OCI-LY7 (cell line): ENCODE data around the gene JOSD1. TPM values are rescaled to one million over a fixed set of nuclear protein-coding genes. Genes with fewer than 3 reads are reported as not detected.

Experiments used
- BruUV-seq: library from RNA; stranded (reverse); fragments of 400-500 nt; replicated peaks from 2 replicates; lab custom pipeline; 2021; lab: Mats Ljungman, UMichigan
- CTCF ChIA-PET: fragments of 300-600 bp; sonication (Branson Sonifier 250); formaldehyde crosslinking; loops from one replicate; lab custom pipeline; 2022; ENCODE audit warnings: antibody characterized with exemption; ENCODE audit not compliant: unreplicated experiment; lab: Charles Lee
- POLR2A ChIA-PET: fragments of 300-600 bp; sonication (Branson Sonifier 250); formaldehyde crosslinking; loops from one replicate; lab custom pipeline; 2022; ENCODE audit warnings: antibody characterized with exemption; lab: Charles Lee
- DNase-seq: peaks from one replicate; pipeline ENCODE4 v3.0.0-alpha.2; 2015; ENCODE audit warnings: low spot score
- H2AFZ ChIP-seq: fragments of 200-600 bp; sonication (generic), shearing (Covaris generic); 2 replicates; pipeline ENCODE4 v1.6.1; 2014; ENCODE audit warnings: mild to moderate bottlenecking, antibody characterized with exemption, low read length, moderate library complexity
- H3K27ac ChIP-seq: fragments of 200-600 bp; sonication (generic); 2 replicates; pipeline ENCODE4 v1.5.1; 2014; ENCODE audit warnings: mixed run types, low read depth, mild to moderate bottlenecking, moderate library complexity, low read length, inconsistent platforms; ENCODE audit not compliant: poor library complexity, severe bottlenecking
- H3K36me3 ChIP-seq: fragments of 200-600 bp; sonication (generic); 2 replicates; pipeline ENCODE4 v1.6.1; 2014; ENCODE audit warnings: mild to moderate bottlenecking, antibody characterized with exemption, low read length, moderate library complexity, mixed read lengths; ENCODE audit not compliant: insufficient read depth
- H3K4me1 ChIP-seq: fragments of 200-600 bp; sonication (generic); 2 replicates; pipeline ENCODE4 v1.5.1; 2014; ENCODE audit warnings: mild to moderate bottlenecking, low read length; ENCODE audit not compliant: insufficient read depth, poor library complexity, severe bottlenecking
- H3K4me2 ChIP-seq: fragments of 200-600 bp; sonication (generic); 2 replicates; pipeline ENCODE4 v1.6.1; 2014; ENCODE audit warnings: mild to moderate bottlenecking, low read length
- H3K4me3 ChIP-seq: fragments of 200-600 bp; sonication (generic); 2 replicates; pipeline ENCODE4 v1.5.1; 2014; ENCODE audit warnings: mild to moderate bottlenecking, low read depth, low read length; ENCODE audit not compliant: poor library complexity, severe bottlenecking
- H3K79me2 ChIP-seq: fragments of 200-600 bp; sonication (generic); 2 replicates; pipeline ENCODE4 v1.6.1; 2016; ENCODE audit warnings: low read depth, mild to moderate bottlenecking, low read length, moderate library complexity, mixed read lengths; ENCODE audit not compliant: insufficient read depth
- H3K9me2 ChIP-seq: fragments of 200-600 bp; sonication (generic); 2 replicates; pipeline ENCODE4 v1.6.1; 2016; ENCODE audit warnings: mild to moderate bottlenecking, low read length, mixed read lengths; ENCODE audit not compliant: insufficient read depth
- H3K9me3 ChIP-seq: fragments of 200-600 bp; sonication (generic); 2 replicates; pipeline ENCODE4 v1.6.1; 2014; ENCODE audit warnings: mild to moderate bottlenecking, mixed run types, low read length, mixed read lengths
- H4K20me1 ChIP-seq: fragments of 200-600 bp; sonication (generic); 2 replicates; pipeline ENCODE4 v1.6.1; 2014; ENCODE audit warnings: mild to moderate bottlenecking, antibody characterized with exemption, low read length, moderate library complexity, mixed read lengths; ENCODE audit not compliant: insufficient read depth
- CTCF ChIP-seq: fragments of 200-600 bp; sonication (generic); conservative IDR thresholded peaks from 2 replicates; pipeline ENCODE4 v1.5.1; 2014; ENCODE audit warnings: mild to moderate bottlenecking, antibody characterized with exemption, low read length, moderate library complexity, mixed read lengths
- EZH2phosphoT487 ChIP-seq: fragments of 200-600 bp; sonication (generic); IDR thresholded peaks from 2 replicates; pipeline ENCODE4 v1.6.1; 2018; ENCODE audit warnings: low read depth, borderline replicate concordance, mild to moderate bottlenecking, mixed run types, antibody characterized with exemption, low read length, moderate library complexity, mixed read lengths
- intact Hi-C: fragments of 100-400 bp; cut with micrococcal nuclease; formaldehyde crosslinking; loops from one replicate; pipeline ENCODE4 v1.10.0; 2022; ENCODE audit not compliant: unreplicated experiment
- total RNA-seq, 2 experiments: library from RNA; depleted of rRNA in 1 of 2; stranded (reverse); fragments of >200 nt in 1 of 2; shearing (Covaris generic) in 1 of 2; gene quantifications; 2 replicates each; pipeline ENCODE4 v1.2.3, GENCODE V29; 2014 to 2022

The JOSD1 gene
- total RNA-seq, 2 experiments from 2014 or later: 50.4 to 56.3 TPM

GRCh38 chr22:38710866-38711265 is 10.1 kb upstream of the JOSD1 start:
- peaks cover 34% of the 10 kb centered on the region for H3K4me1 ChIP-seq
- H3K79me2 ChIP-seq: peaks cover 77% of the 10 kb centered on the region
- BruUV-seq: no TSS peak
- H3K9me3 ChIP-seq: no peaks in the 10 kb centered on the region
- H3K4me2 ChIP-seq: no peak overlapping the region
- peaks cover 33% of the 10 kb centered on the region for H3K36me3 ChIP-seq
- H3K9me2 ChIP-seq: no peaks in the 10 kb centered on the region
- ChIA-PET CTCF (no interaction called here), POLR2A (no interaction called here)
- TF ChIP-seq CTCF (no peak), EZH2phosphoT487 (no peak)
- intact Hi-C loops: no loop called here
- H4K20me1 ChIP-seq: peaks cover 45% of the 10 kb centered on the region
- H3K27ac ChIP-seq: no peak overlapping the region
- DNase-seq: no peak
- H2AFZ ChIP-seq: no peak overlapping the region
- no peak overlapping the region for H3K4me3 ChIP-seq

DNA sequence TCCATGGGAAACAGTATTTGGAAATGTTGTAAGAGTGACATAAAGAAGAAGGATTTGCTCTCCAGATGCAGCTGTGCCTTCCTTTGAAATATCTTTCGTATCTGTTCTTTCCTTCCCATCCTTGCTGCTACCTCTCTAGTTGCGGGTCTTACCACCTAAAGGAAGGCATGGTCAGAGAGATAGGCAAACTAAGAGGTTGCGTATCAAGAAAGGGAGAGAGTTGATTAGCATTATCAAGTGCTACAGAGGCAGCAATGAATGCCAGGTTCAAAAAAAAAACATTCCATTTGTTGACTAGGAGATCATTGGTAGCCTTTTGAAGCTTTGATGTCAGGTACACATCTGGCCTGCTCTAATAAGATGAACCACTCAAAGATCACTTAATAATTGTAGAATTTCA is 9.6 kb upstream of the JOSD1 start:
- Histone ChIP-seq H3K9me2 (no peaks in the 10 kb centered on the region), H3K79me2 (peaks cover 77% of the 10 kb centered on the region), H2AFZ (no peak overlapping the region), H3K36me3 (peaks cover 30% of the 10 kb centered on the region), H3K4me3 (no peak overlapping the region), H3K4me1 (peaks cover 34% of the 10 kb centered on the region), H3K4me2 (no peak overlapping the region), H3K27ac (no peak overlapping the region), H4K20me1 (peaks cover 43% of the 10 kb centered on the region), H3K9me3 (no peaks in the 10 kb centered on the region)
- TF ChIP-seq CTCF: no peak
- no peak for TF ChIP-seq EZH2phosphoT487
- ChIA-PET POLR2A (no interaction called here), CTCF (interaction anchor here (0.6 kb wide), 1 partner anchor 14 kb away, joined by 3 read pairs; no protein-coding TSS in a partner anchor)
- intact Hi-C loops: no loop called here
- BruUV-seq: TSS peak; percentile 11
- DNase-seq: no peak

GRCh38 chr22:38709306-38709705 is 8.6 kb upstream of the JOSD1 start:
- CTCF ChIA-PET: interaction anchor here (0.5 kb wide), 1 partner anchor 1204 kb away, joined by 3 read pairs; no protein-coding TSS in a partner anchor
- Histone ChIP-seq H3K4me1 (peaks cover 43% of the 10 kb centered on the region), H3K4me3 (peak overlapping the region; percentile 28), H3K36me3 (peaks cover 28% of the 10 kb centered on the region), H4K20me1 (peaks cover 39% of the 10 kb centered on the region), H3K9me3 (no peaks in the 10 kb centered on the region), H2AFZ (no peak overlapping the region), H3K4me2 (peak overlapping the region; percentile 81), H3K9me2 (no peaks in the 10 kb centered on the region), H3K27ac (no peak overlapping the region), H3K79me2 (peaks cover 77% of the 10 kb centered on the region)
- BruUV-seq: no TSS peak
- intact Hi-C loops: loop anchor here (10.0 kb wide), 1 partner anchor 655 kb away; the partner anchor contains the start of gene PICK1
- POLR2A ChIA-PET: interaction anchor here (0.6 to 0.7 kb wide), 3 partner anchors 15 to 327 kb away, joined by 3 to 4 read pairs (median 3); no protein-coding TSS in a partner anchor
- no peak for TF ChIP-seq CTCF
- no peak for TF ChIP-seq EZH2phosphoT487
- DNase-seq: peak; percentile 62
